SHP77 treated with DMSO at 0.1 percent for 48 hours (cell line): ENCODE data around the gene C11orf58.

Experiments
- DNase-seq: peaks from one replicate; lab custom pipeline; 2025; lab: John Stamatoyannopoulos, UW

Gene C11orf58

DNA sequence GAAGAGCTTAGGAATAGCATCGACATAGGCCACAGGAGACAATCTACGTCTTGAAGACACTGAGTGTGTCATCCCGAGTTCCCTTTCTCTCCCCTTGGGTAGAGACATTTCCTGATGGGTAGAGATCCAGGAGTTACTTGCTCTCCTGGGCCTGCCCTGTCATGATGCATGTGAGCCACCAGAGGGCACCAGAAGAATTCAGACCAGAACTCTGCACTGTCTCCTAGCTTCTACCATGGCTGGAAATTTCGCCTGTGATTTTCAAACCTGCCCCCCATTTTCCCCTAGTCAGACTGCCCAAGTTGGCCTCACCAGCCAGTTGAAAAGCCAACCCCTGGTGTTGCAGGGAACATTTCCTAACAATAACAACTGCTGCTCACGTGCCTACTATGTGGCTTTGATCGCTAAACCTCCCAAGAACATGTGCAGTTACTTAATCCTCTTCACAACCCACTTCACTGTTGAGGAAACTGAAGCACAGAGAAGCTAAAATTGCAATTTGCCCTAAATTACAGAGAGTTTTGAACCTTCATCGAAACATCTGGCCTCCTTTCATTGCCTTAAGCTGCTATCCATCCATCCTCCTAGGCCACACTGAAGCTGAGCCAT lies 47.2 kb downstream of the C11orf58 start:
- no peak for DNase-seq

DNA sequence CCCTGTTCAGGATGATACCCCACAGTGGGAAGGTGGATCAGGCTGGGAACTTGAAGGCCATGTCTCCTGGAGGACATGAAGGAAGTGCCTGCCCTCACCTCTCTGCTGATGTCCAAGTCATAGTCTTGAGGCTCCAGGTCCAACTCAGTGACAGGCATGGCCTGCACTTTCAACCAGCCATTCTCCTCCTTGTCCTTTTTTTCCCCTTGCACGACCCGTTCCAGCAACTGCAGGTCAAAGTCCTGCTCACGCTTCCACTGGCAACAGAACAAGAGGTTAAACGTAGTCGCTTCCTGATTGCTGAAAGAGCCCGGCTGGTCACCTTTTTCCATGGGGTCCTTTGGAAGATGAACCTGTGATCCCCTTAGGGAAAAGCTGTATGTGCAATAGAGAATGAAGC lies 47.7 kb downstream of the C11orf58 start:
- no peak for DNase-seq

DNA sequence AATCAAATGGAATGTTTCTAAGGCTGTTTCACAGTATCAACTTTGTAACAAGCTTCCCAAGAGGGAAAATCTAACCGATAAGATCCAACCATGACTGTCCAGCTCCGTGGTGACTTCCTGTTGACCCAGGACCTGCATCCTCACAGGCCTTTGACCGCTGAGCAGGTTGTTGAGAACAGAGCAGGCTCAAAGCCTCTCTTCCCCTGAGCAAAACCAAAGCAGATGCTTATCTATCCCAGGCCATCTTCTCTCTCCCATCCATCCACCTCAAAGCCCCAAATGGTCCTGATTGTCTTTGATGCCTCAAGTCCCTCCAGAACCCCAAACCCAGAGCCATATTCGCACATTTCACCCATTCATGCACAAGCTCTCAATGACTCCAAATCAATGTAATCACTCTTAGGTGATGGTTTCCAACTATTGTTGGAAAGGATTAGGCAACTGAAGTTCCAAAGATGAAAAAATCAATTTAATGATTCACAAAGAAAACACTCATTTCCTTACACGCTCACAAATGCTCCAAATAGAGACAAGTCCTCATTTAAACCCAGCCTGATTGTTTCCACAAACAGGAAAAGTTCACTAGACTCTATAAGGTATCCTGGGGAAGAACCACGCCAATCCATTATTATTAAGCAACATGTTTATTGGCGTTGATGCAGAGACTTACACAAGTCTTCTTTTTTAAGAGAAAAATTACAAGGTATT lies 48.7 kb downstream of the C11orf58 start:
- no peak for DNase-seq

DNA sequence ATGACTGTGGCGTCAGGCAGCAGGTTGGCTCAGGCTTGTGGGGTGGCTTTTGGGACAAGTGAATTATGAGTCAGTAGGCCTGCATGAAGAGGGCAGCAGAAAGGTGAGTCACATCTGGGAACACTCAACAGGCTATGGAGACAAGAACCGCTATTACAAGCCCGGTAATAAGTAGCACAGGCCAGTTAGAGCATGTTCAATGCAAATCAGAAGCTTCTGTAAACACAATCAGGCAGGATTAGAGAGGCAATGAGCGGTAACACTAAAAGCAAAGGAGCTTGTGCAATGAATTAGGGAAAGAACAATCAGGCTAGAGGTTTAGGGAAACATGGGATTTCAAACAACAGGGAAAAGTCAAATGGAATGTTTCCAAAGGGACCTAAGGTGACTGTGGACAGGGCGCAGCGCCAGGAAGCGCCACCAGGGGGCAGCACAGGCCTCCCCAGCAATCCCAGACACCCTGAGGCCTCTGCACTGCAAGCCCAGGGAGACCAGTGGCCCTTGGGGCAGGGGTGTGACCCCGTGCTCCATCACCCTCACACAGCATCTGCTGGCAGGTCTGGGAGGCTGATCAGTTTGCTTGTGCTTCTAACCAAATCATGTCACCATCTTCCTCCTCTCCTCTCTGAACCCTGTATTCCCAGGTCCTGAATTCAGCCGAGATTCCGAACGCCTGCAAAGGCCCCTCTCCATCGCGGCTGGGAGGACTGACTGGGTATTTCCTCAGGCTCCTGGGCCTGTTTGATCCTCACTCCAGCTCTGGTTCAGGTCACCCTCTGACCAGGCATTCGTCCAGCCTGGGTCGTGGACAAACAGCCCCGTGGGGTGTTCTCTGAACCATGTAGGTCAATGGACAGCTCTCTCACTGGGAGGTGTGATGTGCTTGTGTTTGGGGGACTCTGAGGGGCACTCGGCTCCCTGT lies 50.0 kb downstream of the C11orf58 start:
- peak; percentile 14 for DNase-seq

DNA sequence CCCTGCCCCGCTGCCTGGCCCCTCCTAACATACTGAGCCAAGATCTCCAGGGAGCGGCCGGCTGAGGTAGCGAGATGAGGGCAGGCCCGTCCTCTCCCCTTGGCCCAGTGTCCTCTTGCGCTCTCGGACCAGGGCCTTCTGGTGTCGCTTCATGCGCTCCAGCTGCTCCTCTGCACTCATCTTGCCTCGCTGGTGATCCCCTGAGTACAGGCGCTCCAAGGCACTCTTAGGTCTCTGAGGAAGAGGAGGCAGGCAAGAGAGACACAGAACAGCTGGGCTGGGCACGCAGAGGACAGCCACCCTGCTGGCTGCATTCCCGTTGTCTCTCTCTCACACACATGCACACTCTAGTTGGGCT lies 50.6 kb downstream of the C11orf58 start:
- DNase-seq: no peak

DNA sequence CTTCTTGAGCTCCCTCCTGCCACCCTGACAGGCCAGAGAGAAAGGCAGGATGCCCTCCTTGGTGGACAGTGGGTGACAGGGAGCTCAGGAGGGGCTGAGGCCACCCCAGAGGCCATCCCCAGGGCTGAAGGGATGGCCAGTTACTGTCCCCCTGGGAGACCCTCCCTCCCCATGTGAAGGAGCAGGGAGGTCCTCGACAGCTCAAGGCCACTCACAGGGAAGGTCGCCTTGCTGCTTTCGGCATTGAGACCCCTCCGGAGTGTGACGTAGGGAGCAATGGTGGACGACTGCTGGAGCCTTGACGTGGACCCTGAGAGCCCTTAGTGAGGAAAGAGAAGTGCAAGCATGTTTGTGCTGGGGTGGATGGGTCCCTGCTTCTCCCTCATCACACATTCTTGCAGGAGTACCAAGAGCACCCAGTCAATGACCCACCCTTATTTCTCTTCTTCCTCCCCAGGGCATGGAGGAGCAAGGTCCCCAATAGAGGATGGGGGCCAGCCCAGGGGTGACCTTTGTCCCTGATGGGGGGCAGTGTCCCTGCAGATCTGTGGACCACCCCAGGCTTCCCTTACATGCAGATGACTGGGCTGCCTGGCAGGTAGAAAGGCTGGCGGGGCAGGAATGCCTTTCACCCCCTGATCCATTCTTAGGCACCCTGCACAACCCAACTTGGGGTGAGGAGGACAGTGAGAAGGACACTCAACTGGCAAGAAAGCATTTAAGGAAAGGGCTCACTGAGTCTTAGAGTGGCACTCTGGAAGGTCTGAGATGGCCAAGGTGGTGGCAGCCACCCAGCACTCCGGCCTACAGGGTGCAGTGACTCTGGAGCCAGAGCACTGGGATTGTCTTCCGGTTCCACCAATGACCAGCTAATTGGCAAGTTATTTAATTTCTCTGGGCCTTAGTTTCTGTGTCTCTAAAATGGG lies 51.4 kb downstream of the C11orf58 start:
- no peak for DNase-seq

DNA sequence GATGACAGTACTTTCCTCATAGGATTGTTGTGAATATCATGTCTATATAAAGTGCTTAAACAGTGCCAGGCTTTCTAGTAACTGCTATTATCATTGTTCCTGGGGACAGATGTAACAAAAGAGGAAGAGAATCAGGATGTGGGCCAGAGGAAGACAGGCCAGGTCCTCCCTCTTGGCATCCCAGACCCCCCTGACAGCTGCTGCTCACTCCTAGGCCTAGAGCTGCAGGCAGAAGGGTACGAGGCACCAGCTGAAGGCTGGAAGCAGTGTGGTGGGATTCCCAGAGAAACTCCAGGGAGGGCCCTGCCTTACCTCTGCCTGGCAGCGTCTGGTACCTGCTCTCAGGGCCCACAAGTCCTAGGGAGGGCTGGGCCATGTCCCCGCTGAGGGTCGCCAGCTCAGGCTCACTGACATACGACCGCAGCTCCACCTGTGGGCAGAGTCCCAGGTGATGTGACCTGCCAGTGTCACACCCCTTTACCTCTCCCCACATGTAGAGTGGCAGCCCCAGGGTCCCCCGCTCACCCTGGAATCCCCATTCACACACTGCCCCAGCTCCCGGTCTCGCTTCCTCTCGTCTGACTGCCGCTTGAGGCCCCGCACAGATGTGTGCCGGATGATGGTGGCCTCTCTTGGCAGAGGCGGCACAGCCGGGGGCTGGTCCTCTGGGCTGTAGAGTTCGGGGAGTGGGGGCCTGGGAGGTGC lies 52.2 kb downstream of the C11orf58 start:
- DNase-seq: no peak

DNA sequence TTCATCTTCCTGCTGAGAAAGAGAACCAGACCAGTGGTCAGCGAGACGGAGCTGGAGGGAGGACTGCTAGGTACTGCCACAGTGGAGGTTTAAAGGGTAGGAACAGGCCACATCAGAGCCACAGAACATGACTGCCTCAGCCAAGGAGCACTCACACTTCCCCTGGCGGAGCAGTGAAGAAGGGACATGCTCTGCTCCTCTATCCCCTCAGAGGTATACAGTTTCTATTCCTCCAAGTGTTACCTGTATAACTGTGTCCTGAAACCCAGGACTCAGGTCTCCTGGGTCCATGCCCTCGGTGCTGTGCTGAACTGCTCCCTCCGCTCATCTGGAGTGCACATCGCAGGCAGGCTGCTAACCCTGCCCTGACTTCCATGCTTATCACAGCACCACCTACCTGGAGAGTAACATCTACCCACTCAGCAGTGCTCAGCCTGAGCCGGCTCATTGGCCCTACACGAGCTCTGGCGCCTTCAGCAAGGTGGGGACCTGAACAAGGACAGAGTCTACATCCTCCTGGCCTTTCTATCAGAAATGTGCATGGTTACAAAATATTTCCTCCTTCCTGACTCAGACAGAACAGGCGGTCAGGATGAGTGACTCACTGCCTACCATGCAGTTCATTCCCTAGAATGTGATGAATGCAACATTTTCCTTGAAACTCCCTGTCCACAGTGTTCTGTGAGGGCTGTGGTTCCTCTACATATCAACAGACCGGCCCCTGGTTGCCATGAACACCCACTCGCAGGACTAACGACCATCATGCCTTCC lies 52.9 kb downstream of the C11orf58 start:
- DNase-seq: no peak

DNA sequence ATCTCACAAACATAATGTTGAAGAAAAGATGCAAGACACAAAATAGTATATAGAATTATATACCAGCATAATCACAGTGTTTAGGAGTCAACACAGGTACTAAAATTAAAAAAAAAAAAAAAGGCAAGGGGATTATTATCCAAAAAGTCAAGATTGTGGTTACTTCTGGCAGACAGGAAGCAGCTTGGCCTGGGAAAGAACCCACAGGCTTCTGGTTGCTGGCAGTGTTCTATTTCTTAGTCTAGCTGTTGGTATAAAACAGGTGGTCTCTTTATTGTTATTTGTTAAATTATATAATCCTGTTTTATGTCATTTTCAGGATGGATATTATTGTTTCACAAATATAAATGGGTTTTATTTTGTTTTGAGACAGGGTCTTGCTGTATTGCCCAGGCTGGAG lies 54.0 kb downstream of the C11orf58 start:
- no peak for DNase-seq

DNA sequence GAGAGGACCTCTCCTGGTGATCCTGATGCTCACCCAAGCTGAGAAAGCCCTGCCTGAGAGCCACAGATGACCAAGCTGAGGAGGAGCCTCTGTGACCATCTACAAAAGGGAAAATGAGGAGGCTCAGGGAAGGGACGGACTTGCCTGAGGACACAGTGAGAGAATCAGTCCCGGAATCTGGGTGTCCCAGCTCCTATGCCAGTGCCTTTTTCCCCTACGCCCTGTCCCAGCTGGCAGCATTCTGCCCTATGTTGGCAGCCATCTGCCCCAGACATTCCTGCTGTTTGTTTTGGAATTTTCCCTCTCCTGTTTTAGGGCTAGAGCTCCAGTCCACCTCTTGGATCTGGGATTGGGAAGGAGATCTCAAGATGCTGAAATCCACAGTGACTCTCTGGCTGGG lies 54.6 kb downstream of the C11orf58 start:
- no peak for DNase-seq

DNA sequence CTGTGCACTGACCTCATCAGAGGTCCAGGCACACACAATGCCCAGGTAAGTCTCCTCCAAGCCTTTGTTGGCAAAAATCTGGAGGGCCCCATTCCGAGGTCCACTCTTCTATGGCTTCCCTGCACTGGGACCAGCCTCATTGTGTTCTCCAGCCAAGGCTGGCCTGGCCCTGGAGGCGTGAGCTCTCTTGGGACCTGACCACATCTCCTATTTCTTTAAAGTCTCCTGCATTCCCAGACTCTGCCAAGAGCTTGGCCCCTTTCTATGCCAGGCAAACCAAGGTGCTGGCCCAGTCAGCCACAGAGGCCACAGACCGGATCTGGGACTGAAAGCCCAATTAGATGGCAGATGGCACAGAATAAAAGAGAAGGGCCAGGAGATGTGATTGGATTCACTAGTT lies 55.1 kb downstream of the C11orf58 start:
- DNase-seq: no peak

DNA sequence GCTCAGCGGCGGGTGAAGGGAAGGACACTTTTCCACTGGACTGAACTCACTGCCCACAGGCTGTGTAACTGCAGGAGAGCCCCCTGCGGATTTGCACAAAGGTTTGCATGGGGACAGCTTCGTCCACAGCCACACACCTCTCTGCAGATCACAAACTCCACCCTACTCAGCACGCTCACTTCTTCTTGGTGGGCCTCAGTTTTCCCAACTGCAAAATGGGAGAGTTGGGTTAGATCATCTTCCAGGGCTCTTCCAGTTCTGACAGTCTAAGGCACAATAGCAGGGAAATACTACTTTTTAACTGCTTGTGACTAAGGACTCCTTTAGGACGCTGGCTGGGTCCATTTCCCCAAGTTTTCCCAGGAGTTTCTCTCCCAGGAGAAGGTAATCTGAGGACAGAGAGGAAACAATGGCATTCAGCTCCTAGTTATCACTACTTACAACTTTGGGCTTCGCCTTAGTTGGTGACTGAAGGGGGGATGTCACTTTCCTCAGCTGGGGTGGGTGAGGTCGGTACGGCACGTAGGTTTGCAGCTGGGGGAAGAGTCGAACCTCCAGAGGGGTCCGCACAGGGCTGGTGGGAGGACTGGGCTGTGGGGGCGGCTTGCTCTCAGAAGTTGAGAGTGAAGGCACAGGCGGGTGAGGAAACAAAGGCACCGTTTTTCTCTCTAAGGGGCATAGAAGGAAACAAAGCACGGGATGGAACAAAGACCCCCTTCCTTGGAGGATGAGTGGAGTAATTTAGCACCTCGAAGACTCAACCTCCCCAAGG lies 55.8 kb downstream of the C11orf58 start:
- DNase-seq: no peak

DNA sequence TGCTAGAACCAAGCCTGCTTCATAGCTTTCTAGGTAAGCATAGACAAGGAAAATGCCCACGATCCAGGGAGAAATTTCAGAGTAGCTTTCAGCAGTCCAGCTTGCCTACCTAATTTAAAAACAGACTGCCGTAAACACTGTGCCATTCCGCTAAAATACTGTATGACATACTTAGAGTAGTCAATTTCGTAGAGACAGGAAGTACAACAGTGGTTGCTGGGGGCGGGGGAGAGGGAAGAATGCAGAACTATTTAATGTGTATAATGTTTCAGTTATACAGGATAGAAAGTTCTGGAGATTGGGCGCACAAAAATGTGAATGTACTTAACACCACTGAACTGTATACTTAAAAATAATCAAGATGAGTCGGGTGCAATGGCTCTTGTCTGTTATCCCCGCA lies 56.7 kb downstream of the C11orf58 start:
- DNase-seq: no peak

DNA sequence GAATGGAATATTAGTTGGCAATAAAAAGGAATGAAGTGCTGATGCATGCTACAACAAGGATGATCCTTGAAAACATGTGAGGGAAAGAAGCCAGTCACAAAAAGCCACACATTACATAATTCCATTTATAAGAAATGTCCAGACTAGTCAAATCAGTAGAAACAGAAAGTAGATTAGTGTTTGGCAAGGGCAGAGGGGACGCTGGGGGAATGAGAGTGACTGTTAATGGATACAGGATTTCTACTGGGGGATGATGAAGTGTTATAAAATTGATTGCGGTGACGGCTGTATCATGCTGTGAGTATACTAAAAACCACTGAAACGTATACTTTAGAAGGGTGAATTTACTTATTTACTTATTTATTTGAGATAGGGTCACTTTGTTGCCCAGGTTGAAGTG lies 57.9 kb downstream of the C11orf58 start:
- DNase-seq: no peak

DNA sequence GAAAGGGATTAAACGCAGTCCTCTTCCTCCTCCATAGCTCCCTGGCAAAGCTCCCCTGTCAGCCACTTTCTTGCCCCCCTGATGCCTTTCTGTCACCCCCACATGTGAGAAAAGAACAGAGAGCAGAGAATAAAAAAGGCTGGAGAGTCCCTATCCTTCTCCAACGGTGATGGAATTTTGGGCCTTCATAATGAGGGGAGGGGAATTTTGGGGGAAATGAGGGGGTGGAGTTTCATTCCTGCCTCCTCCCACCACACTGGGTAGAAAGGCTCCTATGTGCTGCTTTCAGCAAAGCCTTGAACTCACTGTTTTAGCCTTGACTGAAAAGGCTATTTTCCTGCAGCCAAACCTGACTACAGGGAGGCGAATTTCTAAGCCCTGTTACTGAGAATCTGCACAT lies 59.3 kb downstream of the C11orf58 start:
- no peak for DNase-seq

DNA sequence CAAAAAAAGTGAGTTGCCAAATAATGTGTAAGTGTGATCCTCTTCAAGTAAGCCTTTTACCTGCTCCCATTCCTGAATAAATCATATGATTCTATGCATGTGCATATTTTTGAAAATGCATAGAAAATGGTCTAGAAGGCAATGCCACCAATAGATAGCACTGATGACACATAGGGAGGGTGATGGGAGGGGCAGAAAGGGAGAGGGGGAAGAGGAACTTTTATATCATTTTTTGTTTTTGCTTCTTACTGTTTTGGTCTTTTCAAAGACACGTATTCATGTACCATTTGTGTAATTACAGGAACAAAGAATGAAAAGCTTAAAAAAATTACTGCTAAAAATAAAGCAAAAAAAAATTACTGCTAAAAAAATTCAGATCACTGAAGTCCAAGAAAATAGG lies 60.8 kb downstream of the C11orf58 start:
- DNase-seq: no peak

DNA sequence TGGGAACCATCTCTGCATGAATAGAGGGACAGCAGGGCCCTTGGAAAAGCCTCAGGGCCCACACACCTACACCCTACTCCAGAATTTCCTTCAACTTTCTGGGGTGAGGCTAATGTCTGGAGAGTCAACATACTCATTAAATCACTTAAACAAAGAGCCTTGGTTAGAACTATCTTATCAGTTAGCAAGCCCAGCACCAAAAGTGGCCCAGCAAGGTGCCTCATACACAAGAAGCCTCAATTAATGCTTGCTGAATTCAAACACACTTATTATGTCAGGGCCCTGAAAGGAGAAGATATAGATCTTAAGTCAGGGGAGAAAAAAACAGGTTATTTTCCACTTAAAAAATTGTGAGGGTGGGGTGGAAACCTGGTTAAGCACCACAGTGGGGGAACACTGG lies 61.4 kb downstream of the C11orf58 start:
- no peak for DNase-seq

DNA sequence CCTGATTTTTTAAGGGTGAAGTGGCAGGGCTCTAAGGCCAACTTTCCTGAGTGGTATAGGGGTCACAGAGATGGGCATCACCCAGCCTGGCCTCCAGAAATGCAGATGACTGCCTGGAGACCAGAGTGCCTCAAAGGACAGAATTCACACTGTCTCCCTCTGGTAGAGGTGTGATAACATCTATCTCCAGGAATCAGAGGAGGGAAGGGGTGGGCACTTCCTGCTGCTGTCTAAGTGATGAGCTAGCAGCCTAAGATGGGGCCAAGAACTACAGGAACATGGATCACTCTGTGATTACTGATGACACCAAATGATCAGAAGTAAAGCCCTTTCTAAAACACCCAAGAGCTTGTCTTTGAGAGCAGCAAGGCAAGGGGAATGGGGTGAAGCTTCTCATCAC lies 61.9 kb downstream of the C11orf58 start:
- DNase-seq: no peak

DNA sequence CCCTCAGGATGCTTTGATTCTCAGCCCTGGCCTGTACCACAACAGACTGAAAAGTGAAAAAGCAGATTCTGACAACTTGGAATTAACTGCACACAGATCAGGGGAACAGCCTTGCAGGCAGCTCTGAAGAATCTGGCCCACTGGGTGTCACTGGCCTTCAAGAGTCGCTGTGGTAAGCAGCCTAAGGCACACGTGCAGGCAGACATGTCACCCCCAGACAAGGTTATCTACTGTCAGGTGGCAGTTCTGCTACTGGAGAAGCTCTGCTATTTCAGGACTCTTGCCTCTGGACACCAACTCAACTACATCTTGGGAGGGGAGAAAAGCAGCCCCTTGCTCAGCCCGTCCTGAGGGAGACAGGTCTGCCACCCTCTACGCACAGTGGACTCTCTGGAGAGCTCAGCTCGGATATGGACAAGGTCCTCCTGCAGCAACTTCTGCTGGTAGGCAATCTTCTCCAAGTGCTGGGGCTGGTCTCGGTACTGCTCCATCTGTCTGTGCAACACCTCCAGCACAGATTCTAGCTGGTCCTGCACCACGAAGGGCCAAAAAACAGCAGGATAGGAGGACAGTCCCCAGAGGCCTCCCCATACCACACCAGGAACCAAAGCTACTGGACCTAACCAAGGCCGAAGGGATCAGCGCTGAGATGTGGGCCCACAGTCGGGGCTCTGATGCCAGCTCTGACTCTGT lies 63.0 kb downstream of the C11orf58 start:
- DNase-seq: no peak
